GM19043 (cell line): ENCODE results near the gene CYP2B6.
"Not testable (repeated sequence)": the region's sequence is repeated elsewhere in the genome, so short reads cannot be mapped to it uniquely, and the experiment has no call there.

ENCODE experiments used
- ATAC-seq: cut with Tn5 transposase; IDR thresholded peaks from one replicate; pipeline ENCODE4 v1.9.1; 2021; ENCODE audit warnings: low read depth; ENCODE audit not compliant: unreplicated experiment

The CYP2B6 gene

GRCh38 chr19:41029524-41030432, 38.7 kb downstream of the CYP2B6 start:
- no peak for ATAC-seq

GRCh38 chr19:41030651-41031050, 39.6 kb downstream of the CYP2B6 start:
- no peak for ATAC-seq

DNA sequence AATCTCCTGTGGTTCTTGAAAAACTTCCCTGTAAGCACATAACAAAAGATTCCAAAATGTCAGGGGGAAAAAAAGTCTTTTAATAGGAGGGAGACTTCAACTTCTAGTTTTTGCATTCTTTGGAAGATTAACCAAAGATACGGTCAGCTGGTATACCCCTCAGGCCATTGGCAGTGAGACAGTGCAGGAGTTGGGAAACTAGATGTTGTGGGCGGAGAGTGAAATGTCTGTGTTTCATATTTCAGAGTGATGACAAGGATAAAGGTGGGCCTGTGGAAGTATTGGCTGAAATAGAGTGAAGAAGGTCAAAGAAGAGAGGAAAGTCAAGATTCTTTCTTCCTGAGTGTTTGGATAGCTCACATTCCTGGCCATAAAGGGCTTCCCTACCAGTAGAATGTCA, 40.8 kb downstream of the CYP2B6 start:
- ATAC-seq: no peak

- ATAC-seq: not testable (repeated sequence)
Observed at GRCh38 chr19:41033324-41033723, 42.2 kb downstream of the CYP2B6 start.

GRCh38 chr19:41039806-41040205, 48.7 kb downstream of the CYP2B6 start:
- no peak for ATAC-seq

GRCh38 chr19:41045095-41045494, 54.0 kb downstream of the CYP2B6 start:
- not testable (repeated sequence) for ATAC-seq

DNA sequence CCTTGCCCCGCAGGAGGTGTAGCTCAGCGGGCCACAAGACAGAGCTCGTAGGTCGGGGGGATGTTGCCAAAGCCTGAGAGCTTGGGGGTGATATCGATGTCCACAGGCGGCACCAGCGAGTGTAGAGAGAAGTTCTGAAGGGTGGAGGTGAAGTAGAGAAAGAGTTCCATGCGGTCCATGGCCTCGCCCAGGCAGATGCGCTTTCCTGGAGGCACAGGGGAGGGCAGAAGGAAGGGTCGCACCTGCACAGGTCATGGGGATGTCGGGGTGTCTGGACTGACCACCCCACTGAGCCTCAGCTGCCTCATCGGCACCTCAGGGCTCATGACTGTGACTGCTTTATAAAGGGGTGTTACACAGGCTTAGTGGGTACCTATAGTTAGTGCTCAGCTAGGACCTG, 59.3 kb downstream of the CYP2B6 start:
- no peak for ATAC-seq

- ATAC-seq: not testable (repeated sequence)
Observed at GRCh38 chr19:41052162-41052561, 61.1 kb downstream of the CYP2B6 start.

DNA sequence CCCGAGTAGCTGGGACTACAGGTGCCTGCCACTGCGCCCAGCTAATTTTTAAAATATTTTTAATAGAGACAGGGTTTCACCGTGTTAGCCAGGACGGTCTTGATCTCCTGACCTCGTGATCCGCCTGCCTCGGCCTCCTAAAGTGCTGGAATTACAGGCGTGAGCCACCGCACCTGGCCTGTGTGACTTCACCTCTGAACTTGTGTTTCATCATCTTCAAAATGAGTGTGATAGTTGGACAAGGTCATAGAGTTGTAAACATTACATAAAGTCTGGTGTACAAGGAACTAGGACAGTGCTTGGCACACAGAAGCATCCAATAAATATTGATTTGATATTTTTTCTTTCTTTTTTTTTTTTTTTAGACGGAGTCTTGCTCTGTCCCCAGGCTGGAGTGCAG, 62.2 kb downstream of the CYP2B6 start:
- not testable (repeated sequence) for ATAC-seq

- no peak for ATAC-seq
Observed at GRCh38 chr19:41064974-41065569, 74.0 kb downstream of the CYP2B6 start.
